NOMO-1 treated with dmso at 0.1 percent for 144 hours (cell line): ENCODE results near the gene FRMD4A.

Experiments
- DNase-seq: peaks from one replicate; lab custom pipeline; 2025; ENCODE audit not compliant: unreplicated experiment; lab: John Stamatoyannopoulos, UW

Gene FRMD4A

GRCh38 chr10:13693783-13694700 lies 636.7 kb downstream of the FRMD4A start:
- no peak for DNase-seq

- no peak for DNase-seq
Measured at GRCh38 chr10:13690281-13690825, 640.4 kb downstream of the FRMD4A start.

GRCh38 chr10:13686331-13686752 lies 644.4 kb downstream of the FRMD4A start:
- no peak for DNase-seq

GRCh38 chr10:13685885-13686284 lies 644.8 kb downstream of the FRMD4A start:
- no peak for DNase-seq

- DNase-seq, result no peak
Measured at GRCh38 chr10:13684806-13685482, 645.8 kb downstream of the FRMD4A start.

- DNase-seq, result no peak
Measured at GRCh38 chr10:13684252-13684791, 646.4 kb downstream of the FRMD4A start.

- no peak for DNase-seq
Measured at GRCh38 chr10:13683017-13683416, 647.7 kb downstream of the FRMD4A start.

- no peak for DNase-seq
Measured at GRCh38 chr10:13681960-13682359, 648.8 kb downstream of the FRMD4A start.

GRCh38 chr10:13681528-13681927 lies 649.2 kb downstream of the FRMD4A start:
- DNase-seq, result no peak

GRCh38 chr10:13681095-13681494 lies 649.6 kb downstream of the FRMD4A start:
- DNase-seq, result no peak

GRCh38 chr10:13678101-13678843 lies 652.5 kb downstream of the FRMD4A start:
- DNase-seq, result no peak

GRCh38 chr10:13674645-13675588 lies 655.8 kb downstream of the FRMD4A start:
- DNase-seq, result no peak

- DNase-seq, result no peak
Measured at GRCh38 chr10:13673156-13673555, 657.6 kb downstream of the FRMD4A start.

GRCh38 chr10:13672548-13672947 lies 658.2 kb downstream of the FRMD4A start:
- no peak for DNase-seq

GRCh38 chr10:13671904-13672303 lies 658.8 kb downstream of the FRMD4A start:
- DNase-seq, result no peak

- no peak for DNase-seq
Measured at GRCh38 chr10:13670311-13670710, 660.4 kb downstream of the FRMD4A start.

GRCh38 chr10:13669901-13670300 lies 660.8 kb downstream of the FRMD4A start:
- DNase-seq, result no peak

GRCh38 chr10:13669182-13669855 lies 661.4 kb downstream of the FRMD4A start:
- no peak for DNase-seq

- no peak for DNase-seq
Measured at GRCh38 chr10:13668126-13668525, 662.6 kb downstream of the FRMD4A start.
